ENCODE results near the gene ZNF627. TPM values are rescaled to one million over a fixed set of nuclear protein-coding genes. Genes with fewer than 3 reads are reported as not detected.

Gene ZNF627
- total RNA-seq, 4 donors from 2014 or later: 6.1 to 8.9 (median 7.9) TPM

DNA sequence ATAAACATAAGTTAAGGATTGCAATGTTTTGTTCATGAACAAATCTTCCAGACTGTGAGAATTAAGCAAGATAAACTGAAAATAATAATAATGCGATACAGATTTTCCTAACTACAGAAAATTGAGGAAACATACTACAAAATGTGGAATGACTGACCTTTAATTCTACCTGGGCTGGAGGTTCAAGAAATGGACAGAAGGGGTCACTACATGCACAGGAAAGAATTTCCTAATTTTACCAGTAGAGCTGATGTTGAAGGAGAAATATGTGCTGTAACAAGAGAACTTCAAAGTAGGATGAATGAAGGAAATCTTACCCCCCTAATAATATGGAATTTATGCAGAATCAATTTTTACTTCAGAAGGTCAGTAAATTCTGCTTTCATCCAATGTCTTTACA lies 62.3 kb downstream of the ZNF627 start:
- TF ChIP-seq, protein P1, sequence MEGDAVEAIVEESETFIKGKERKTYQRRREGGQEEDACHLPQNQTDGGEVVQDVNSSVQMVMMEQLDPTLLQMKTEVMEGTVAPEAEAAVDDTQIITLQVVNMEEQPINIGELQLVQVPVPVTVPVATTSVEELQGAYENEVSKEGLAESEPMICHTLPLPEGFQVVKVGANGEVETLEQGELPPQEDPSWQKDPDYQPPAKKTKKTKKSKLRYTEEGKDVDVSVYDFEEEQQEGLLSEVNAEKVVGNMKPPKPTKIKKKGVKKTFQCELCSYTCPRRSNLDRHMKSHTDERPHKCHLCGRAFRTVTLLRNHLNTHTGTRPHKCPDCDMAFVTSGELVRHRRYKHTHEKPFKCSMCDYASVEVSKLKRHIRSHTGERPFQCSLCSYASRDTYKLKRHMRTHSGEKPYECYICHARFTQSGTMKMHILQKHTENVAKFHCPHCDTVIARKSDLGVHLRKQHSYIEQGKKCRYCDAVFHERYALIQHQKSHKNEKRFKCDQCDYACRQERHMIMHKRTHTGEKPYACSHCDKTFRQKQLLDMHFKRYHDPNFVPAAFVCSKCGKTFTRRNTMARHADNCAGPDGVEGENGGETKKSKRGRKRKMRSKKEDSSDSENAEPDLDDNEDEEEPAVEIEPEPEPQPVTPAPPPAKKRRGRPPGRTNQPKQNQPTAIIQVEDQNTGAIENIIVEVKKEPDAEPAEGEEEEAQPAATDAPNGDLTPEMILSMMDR (IDR thresholded peaks at IDR 0.05): no peak
- TF ChIP-seq EP300 (IDR thresholded peaks at IDR 0.05): no peak
- TF ChIP-seq POLR2AphosphoS5 (IDR thresholded peaks at IDR 0.05): no peak
- no peak for TF ChIP-seq POLR2A (IDR thresholded peaks at IDR 0.05)
- WGBS: 95% methylated on average over 1 of the region's 1 CpG

DNA sequence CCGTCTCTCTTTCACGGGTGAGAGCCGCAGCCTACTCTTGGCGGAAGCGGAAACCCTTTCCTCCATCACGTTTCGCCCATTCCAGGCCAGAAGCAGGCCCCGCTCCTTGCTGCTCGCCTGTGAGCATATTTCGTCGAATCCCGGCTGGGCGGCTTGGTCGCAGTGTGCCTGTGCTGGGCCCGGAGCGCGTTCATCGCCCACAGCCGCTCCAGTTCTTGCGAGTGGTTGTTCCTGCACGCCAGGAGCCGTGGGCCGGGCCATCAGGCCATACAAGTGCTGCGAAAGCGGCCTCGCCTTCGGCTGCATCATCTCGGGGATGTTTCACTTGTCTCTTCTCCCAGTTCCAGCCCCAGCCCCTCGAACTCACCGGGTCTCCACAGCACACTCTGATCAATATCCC lies 65.0 kb downstream of the ZNF627 start:
- Histone ChIP-seq H3K27ac (no peak overlapping the region), H3K9me3 (no peaks in the 10 kb centered on the region), H3K27me3 (no peaks in the 10 kb centered on the region), H3K36me3 (no peaks in the 10 kb centered on the region), H3K4me3 (no peak overlapping the region), H3K4me1 (no peaks in the 10 kb centered on the region)
- DNase-seq (ENCODE audit: low spot score in 2 of 2): no peak
- WGBS: 95% methylated on average over 30 of the region's 30 CpGs
- TF ChIP-seq POLR2A (IDR thresholded peaks at IDR 0.05) (no peak), POLR2AphosphoS5 (IDR thresholded peaks at IDR 0.05) (no peak), EP300 (IDR thresholded peaks at IDR 0.05) (no peak)
- TF ChIP-seq, protein P1 (IDR thresholded peaks at IDR 0.05): no peak

More for the DNA sequence above, 62.3 kb downstream of the ZNF627 start:
- Histone ChIP-seq H3K4me3 (no peak overlapping the region), H3K36me3 (no peaks in the 10 kb centered on the region), H3K4me1 (no peaks in the 10 kb centered on the region), H3K9me3 (no peaks in the 10 kb centered on the region), H3K27me3 (no peaks in the 10 kb centered on the region), H3K27ac (no peak overlapping the region)
- no peak for DNase-seq (ENCODE audit: low spot score in 2 of 2)

DNA sequence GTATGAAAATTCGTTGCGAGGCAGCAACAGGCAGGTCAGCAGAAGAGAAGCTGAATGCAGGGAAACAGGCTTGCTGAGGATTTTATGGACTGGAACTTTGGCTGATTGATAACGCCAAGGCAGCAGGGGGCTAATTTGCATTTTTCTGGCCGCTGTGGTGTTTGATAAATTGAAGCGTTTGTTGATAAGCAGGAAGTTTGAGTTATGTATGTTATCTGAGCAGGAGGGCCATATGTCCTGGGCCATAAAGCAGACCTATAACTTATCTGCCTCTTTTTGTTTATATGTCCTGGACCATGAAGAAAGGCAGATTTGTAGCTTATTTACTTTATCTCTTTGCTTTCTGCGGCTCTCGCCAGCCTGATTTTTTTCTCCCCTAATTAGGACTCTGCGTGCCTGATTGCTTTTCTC lies 65.9 kb downstream of the ZNF627 start:
- no peaks in the 10 kb centered on the region for H3K4me1 ChIP-seq
- no peak overlapping the region for H3K4me3 ChIP-seq
- no peaks in the 10 kb centered on the region for H3K9me3 ChIP-seq
- H3K27ac ChIP-seq: no peak overlapping the region
- no peaks in the 10 kb centered on the region for H3K36me3 ChIP-seq
- no peaks in the 10 kb centered on the region for H3K27me3 ChIP-seq
- WGBS: 80% methylated on average over 8 of the region's 8 CpGs
- no peak for DNase-seq (ENCODE audit: low spot score in 2 of 2)
- TF ChIP-seq POLR2A (IDR thresholded peaks at IDR 0.05) (no peak), POLR2AphosphoS5 (IDR thresholded peaks at IDR 0.05) (no peak)

Other genes with a start within 250 kb of the ZNF627 start
- 10 to 100 TPM; 18.9 to 32.1 (median 22.5) TPM for gene PLPPR2, start 242.1 kb upstream of the ZNF627 start, total RNA-seq
- 1 to 10 TPM; 1.6 to 3.7 (median 2.6) TPM for gene SWSAP1, start 222.8 kb upstream of the ZNF627 start, total RNA-seq
- gene EPOR, start 213.2 kb upstream of the ZNF627 start, total RNA-seq: 1 to 10 TPM; 1.2 to 5.1 (median 2.9) TPM
- 1 to 10 TPM; 1.4 to 4.3 (median 3.5) TPM for gene RGL3, start 178.2 kb upstream of the ZNF627 start, total RNA-seq
- gene ODAD3, start 162.4 kb upstream of the ZNF627 start, total RNA-seq: 1 to 10 TPM in 1 of 4 donors, under 1 TPM in 2, not detected in 1; 0.23 to 1.0 (median 0.48) TPM
- gene PRKCSH, start 161.8 kb upstream of the ZNF627 start, total RNA-seq: 100 to 1,000 TPM; 119 to 164 (median 124) TPM
- gene ELAVL3, start 116.4 kb upstream of the ZNF627 start, total RNA-seq: not detected
- gene ZNF653, start 91.6 kb upstream of the ZNF627 start, total RNA-seq: 10 to 100 TPM; 10.1 to 19.1 (median 11.8) TPM
- gene ECSIT, start 68.3 kb upstream of the ZNF627 start, total RNA-seq: 10 to 100 TPM; 40.4 to 65.7 (median 57.8) TPM
- 10 to 100 TPM; 19.9 to 31.6 (median 24.2) TPM for gene CNN1, start 58.6 kb upstream of the ZNF627 start, total RNA-seq
- gene ELOF1, start 38.3 kb upstream of the ZNF627 start, total RNA-seq: 10 to 100 TPM; 30.6 to 55.3 (median 41.1) TPM
- 10 to 100 TPM; 18.0 to 40.1 (median 32.8) TPM for gene ACP5, start 19.8 kb upstream of the ZNF627 start, total RNA-seq
- gene ZNF823, start 141.5 kb downstream of the ZNF627 start, total RNA-seq: 10 to 100 TPM in 2 of 4 donors, 1 to 10 TPM in 2; 6.8 to 12.3 (median 10.1) TPM
- 1 to 10 TPM; 1.7 to 7.5 (median 3.9) TPM for gene ZNF441, start 169.5 kb downstream of the ZNF627 start, total RNA-seq
- gene ZNF491, start 201.0 kb downstream of the ZNF627 start, total RNA-seq: 1 to 10 TPM in 1 of 4 donors, under 1 TPM in 2, not detected in 1; 0.48 to 1.4 (median 0.59) TPM
- 10 to 100 TPM; 54.1 to 81.2 (median 62.7) TPM for gene ZNF440, start 216.8 kb downstream of the ZNF627 start, total RNA-seq